ENCODE measurements around the gene TMEM170B. TPM values are rescaled to one million over a fixed set of nuclear protein-coding genes. Genes with fewer than 3 reads are reported as not detected.

The TMEM170B gene
- total and polyA plus RNA-seq, 2 donors (not counting 1 experiment from before 2014, with no cell fraction given) = 1.5 to 4.5 TPM

GRCh38 chr6:11580686-11581405, 43.3 kb downstream of the TMEM170B start:
- Histone ChIP-seq H3K27ac (ENCODE audit: insufficient read depth, low read length) (no peak overlapping the region), H3K4me3 (replicated peaks in 1 of 4; ENCODE audit: control extremely low read depth in 1 of 4, insufficient read depth in 1 of 4, low read depth in 3 of 4, low read length in 4 of 4) (no peak overlapping the region), H3K36me3 (ENCODE audit: control insufficient read depth, insufficient read depth, low read length) (no peaks in the 10 kb centered on the region), H3K4me1 (ENCODE audit: control insufficient read depth, extremely low read depth, insufficient read depth, low read length) (peaks cover 5% of the 10 kb centered on the region), H2AFZ (ENCODE audit: low read length) (no peak overlapping the region), H3K27me3 (ENCODE audit: control insufficient read depth, insufficient read depth, low read length) (no peaks in the 10 kb centered on the region), H3K9ac (ENCODE audit: insufficient read depth, low read length) (no peak overlapping the region), H3K9me3 (ENCODE audit: control insufficient read depth, insufficient read depth, low read depth, low read length) (no peaks in the 10 kb centered on the region), H3K79me2 (ENCODE audit: control insufficient read depth, insufficient read depth, low read length) (no peaks in the 10 kb centered on the region), H3K4me2 (ENCODE audit: extremely low read depth, insufficient read depth, low read length) (no peak overlapping the region), H4K20me1 (ENCODE audit: control insufficient read depth, extremely low read depth, insufficient read depth, low read length) (no peaks in the 10 kb centered on the region)
- TF ChIP-seq, protein P1, sequence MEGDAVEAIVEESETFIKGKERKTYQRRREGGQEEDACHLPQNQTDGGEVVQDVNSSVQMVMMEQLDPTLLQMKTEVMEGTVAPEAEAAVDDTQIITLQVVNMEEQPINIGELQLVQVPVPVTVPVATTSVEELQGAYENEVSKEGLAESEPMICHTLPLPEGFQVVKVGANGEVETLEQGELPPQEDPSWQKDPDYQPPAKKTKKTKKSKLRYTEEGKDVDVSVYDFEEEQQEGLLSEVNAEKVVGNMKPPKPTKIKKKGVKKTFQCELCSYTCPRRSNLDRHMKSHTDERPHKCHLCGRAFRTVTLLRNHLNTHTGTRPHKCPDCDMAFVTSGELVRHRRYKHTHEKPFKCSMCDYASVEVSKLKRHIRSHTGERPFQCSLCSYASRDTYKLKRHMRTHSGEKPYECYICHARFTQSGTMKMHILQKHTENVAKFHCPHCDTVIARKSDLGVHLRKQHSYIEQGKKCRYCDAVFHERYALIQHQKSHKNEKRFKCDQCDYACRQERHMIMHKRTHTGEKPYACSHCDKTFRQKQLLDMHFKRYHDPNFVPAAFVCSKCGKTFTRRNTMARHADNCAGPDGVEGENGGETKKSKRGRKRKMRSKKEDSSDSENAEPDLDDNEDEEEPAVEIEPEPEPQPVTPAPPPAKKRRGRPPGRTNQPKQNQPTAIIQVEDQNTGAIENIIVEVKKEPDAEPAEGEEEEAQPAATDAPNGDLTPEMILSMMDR (conservative IDR thresholded peaks at IDR 0.05 in 1 of 2, IDR thresholded peaks at IDR 0.05 in 1 of 2; ENCODE audit: low read depth in 1 of 2, low read length in 2 of 2) = no peak
- no peak for TF ChIP-seq EZH2 (IDR thresholded peaks at IDR 0.05; ENCODE audit: low read length, missing control alignments)
- DNase-seq (ENCODE audit: low read depth in 2 of 2) = no peak

DNA sequence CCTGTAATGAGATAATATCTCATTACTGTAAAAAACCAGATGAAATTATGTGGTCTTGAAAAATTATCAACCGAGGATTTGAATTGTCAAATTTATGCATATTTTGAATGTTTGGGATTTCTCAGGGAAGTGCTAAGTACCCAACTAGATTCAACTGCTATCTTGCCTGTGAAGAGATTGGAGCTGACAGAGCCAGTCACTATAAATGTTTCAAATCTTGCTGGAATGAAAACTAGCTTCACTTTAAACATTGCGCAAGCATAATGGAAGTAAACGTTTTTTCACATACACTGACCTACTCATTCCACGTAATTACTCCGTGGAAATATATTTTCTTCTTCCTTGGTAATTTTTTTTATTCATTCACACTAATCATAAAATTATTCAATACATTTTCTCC, 46.7 kb downstream of the TMEM170B start:
- DNase-seq (ENCODE audit: low read depth in 2 of 2) = peak; percentile 30 to 35
- H3K27ac ChIP-seq (ENCODE audit: insufficient read depth, low read length) = no peak overlapping the region
- no peaks in the 10 kb centered on the region for H4K20me1 ChIP-seq (ENCODE audit: control insufficient read depth, extremely low read depth, insufficient read depth, low read length)
- no peaks in the 10 kb centered on the region for H3K9me3 ChIP-seq (ENCODE audit: control insufficient read depth, insufficient read depth, low read depth, low read length)
- TF ChIP-seq, protein P1 (conservative IDR thresholded peaks at IDR 0.05 in 1 of 2, IDR thresholded peaks at IDR 0.05 in 1 of 2; ENCODE audit: low read depth in 1 of 2, low read length in 2 of 2) = no peak
- no peak for TF ChIP-seq EZH2 (IDR thresholded peaks at IDR 0.05; ENCODE audit: low read length, missing control alignments)
- H2AFZ ChIP-seq (ENCODE audit: low read length) = no peak overlapping the region
- no peak overlapping the region for H3K4me2 ChIP-seq (ENCODE audit: extremely low read depth, insufficient read depth, low read length)
- no peak overlapping the region for H3K9ac ChIP-seq (ENCODE audit: insufficient read depth, low read length)
- H3K79me2 ChIP-seq (ENCODE audit: control insufficient read depth, insufficient read depth, low read length) = no peaks in the 10 kb centered on the region
- no peak overlapping the region for H3K4me3 ChIP-seq (replicated peaks in 1 of 4; ENCODE audit: control extremely low read depth in 1 of 4, insufficient read depth in 1 of 4, low read depth in 3 of 4, low read length in 4 of 4)
- H3K27me3 ChIP-seq (ENCODE audit: control insufficient read depth, insufficient read depth, low read length) = no peaks in the 10 kb centered on the region
- no peaks in the 10 kb centered on the region for H3K36me3 ChIP-seq (ENCODE audit: control insufficient read depth, insufficient read depth, low read length)
- peaks cover 20% of the 10 kb centered on the region for H3K4me1 ChIP-seq (ENCODE audit: control insufficient read depth, extremely low read depth, insufficient read depth, low read length)

DNA sequence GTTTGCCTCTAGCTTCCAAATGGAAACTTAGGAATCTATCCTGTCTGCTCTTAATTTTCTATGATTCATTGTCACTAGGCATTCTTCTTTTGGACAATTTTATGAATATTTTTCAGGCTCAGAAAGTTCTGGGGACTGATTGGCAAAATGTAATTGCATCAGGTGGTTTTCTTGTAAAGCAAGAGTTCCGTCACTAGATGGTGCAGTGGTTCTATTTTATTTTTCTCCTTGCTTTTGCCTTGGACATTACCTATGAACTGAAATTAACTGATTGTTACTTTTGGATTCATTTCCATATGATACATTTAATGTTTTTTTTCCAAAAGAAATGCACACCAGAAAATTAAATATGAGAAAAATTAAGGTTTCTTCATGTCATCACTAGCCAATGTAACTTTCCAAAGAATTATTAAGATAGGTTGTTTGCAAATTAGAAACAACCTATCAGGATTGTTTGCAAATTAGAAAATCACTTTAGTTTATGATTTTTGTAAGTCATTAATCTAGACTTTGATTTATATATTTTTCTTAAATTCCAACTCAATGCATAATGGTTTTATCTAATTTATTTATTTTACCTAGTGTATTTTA, 48.0 kb downstream of the TMEM170B start:
- Histone ChIP-seq H2AFZ (ENCODE audit: low read length) (no peak overlapping the region), H3K4me3 (replicated peaks in 1 of 4; ENCODE audit: control extremely low read depth in 1 of 4, insufficient read depth in 1 of 4, low read depth in 3 of 4, low read length in 4 of 4) (no peak overlapping the region), H3K9ac (ENCODE audit: insufficient read depth, low read length) (no peak overlapping the region), H3K36me3 (ENCODE audit: control insufficient read depth, insufficient read depth, low read length) (no peaks in the 10 kb centered on the region), H3K4me2 (ENCODE audit: extremely low read depth, insufficient read depth, low read length) (no peak overlapping the region), H3K9me3 (ENCODE audit: control insufficient read depth, insufficient read depth, low read depth, low read length) (no peaks in the 10 kb centered on the region), H3K4me1 (ENCODE audit: control insufficient read depth, extremely low read depth, insufficient read depth, low read length) (peaks cover 29% of the 10 kb centered on the region), H3K79me2 (ENCODE audit: control insufficient read depth, insufficient read depth, low read length) (no peaks in the 10 kb centered on the region), H3K27me3 (ENCODE audit: control insufficient read depth, insufficient read depth, low read length) (no peaks in the 10 kb centered on the region), H4K20me1 (ENCODE audit: control insufficient read depth, extremely low read depth, insufficient read depth, low read length) (no peaks in the 10 kb centered on the region), H3K27ac (ENCODE audit: insufficient read depth, low read length) (peak overlapping the region; percentile 95)
- DNase-seq (ENCODE audit: low read depth in 2 of 2) = peak; percentile 50 to 78
- no peak for TF ChIP-seq EZH2 (IDR thresholded peaks at IDR 0.05; ENCODE audit: low read length, missing control alignments)
- TF ChIP-seq, protein P1 (conservative IDR thresholded peaks at IDR 0.05 in 1 of 2, IDR thresholded peaks at IDR 0.05 in 1 of 2; ENCODE audit: low read depth in 1 of 2, low read length in 2 of 2) = peak; percentile 48 to 62
